CD14-positive monocyte (primary cell): ENCODE results near the gene SOD3. TPM values are rescaled to one million over a fixed set of nuclear protein-coding genes. Genes with fewer than 3 reads are reported as not detected.

Experiments used
- DNase-seq, 3 donors: peaks; one replicate each; pipeline ENCODE4 v3.0.0-alpha.2; 2011 to 2022
- H2AFZ ChIP-seq: 2 replicates; pipeline ENCODE4 v1.6.0; 2012; ENCODE audit warnings: mild to moderate bottlenecking, low read depth, low read length, inconsistent platforms; ENCODE audit not compliant: insufficient read depth, poor library complexity, severe bottlenecking
- H3K27ac ChIP-seq, 2 donors: 1 replicate in 1 of 2; 2 replicates in 1 of 2; pipeline ENCODE4 v1.5.1; 2012 to 2013; ENCODE audit warnings: low read length in 2 of 2, control low read depth in 1 of 2, inconsistent platforms in 1 of 2, low read depth in 1 of 2, mild to moderate bottlenecking in 1 of 2
- H3K27me3 ChIP-seq, 2 donors: one replicate each; pipeline versions ENCODE4 v1.6.0 to v1.6.1; 2011 to 2013; ENCODE audit warnings: low read length in 2 of 2; ENCODE audit not compliant: control insufficient read depth in 2 of 2, insufficient read depth in 2 of 2
- H3K36me3 ChIP-seq, 2 donors: replicated peaks in 1 of 2; 1 replicate in 1 of 2; 2 replicates in 1 of 2; pipeline versions ENCODE4 v1.5.1 to v1.6.1; 2012 to 2013; ENCODE audit warnings: low read length in 2 of 2, control low read depth in 1 of 2, inconsistent platforms in 1 of 2, mild to moderate bottlenecking in 1 of 2; ENCODE audit not compliant: insufficient read depth in 2 of 2, control insufficient read depth in 1 of 2
- H3K4me1 ChIP-seq, 2 donors: 1 replicate in 1 of 2; 2 replicates in 1 of 2; pipeline versions ENCODE4 v1.5.1 to v1.6.1; 2012 to 2013; ENCODE audit warnings: low read length in 2 of 2, control low read depth in 1 of 2, inconsistent platforms in 1 of 2, mild to moderate bottlenecking in 1 of 2, moderate library complexity in 1 of 2; ENCODE audit not compliant: insufficient read depth in 2 of 2, control insufficient read depth in 1 of 2
- H3K4me2 ChIP-seq: replicated peaks from 2 replicates; pipeline ENCODE3; 2012; ENCODE audit warnings: low read length, moderate library complexity, mild to moderate bottlenecking; ENCODE audit not compliant: poor library complexity, severe bottlenecking; ENCODE audit errors: extremely low read depth
- H3K4me3 ChIP-seq, 3 experiments: fragments of 200-600 bp in 1 of 3; sonication (generic) in 1 of 3; replicated peaks in 1 of 3; 1 replicate in 2 of 3; 2 replicates in 1 of 3; pipeline ENCODE4 v1.5.1; 2011 to 2013; ENCODE audit warnings: low read length in 3 of 3, mild to moderate bottlenecking in 3 of 3, control low read depth in 2 of 3, low read depth in 2 of 3, inconsistent platforms in 1 of 3, moderate library complexity in 1 of 3
- H3K79me2 ChIP-seq: 2 replicates; pipeline ENCODE4 v1.6.0; 2012; ENCODE audit warnings: mild to moderate bottlenecking, control low read depth, inconsistent platforms, low read length, moderate library complexity; ENCODE audit not compliant: insufficient read depth
- H3K9ac ChIP-seq: 2 replicates; pipeline ENCODE4 v1.6.0; 2017; ENCODE audit warnings: low read length, mild to moderate bottlenecking; ENCODE audit not compliant: insufficient read depth, poor library complexity, severe bottlenecking
- H3K9me3 ChIP-seq, 2 donors: replicated peaks in 1 of 2; 1 replicate in 1 of 2; 2 replicates in 1 of 2; pipeline versions ENCODE4 v1.5.1 to v1.6.1; 2012 to 2013; ENCODE audit warnings: low read length in 2 of 2, control low read depth in 1 of 2; ENCODE audit not compliant: control insufficient read depth in 1 of 2, insufficient read depth in 1 of 2
- H4K20me1 ChIP-seq: 2 replicates; pipeline ENCODE4 v1.6.0; 2012; ENCODE audit warnings: mild to moderate bottlenecking, low read length, control low read depth, moderate library complexity; ENCODE audit not compliant: insufficient read depth
- H3K27ac Mint-ChIP-seq, 7 donors: one replicate each; pipeline ENCODE4 v1.8.0; 2020; ENCODE audit warnings: mild to moderate bottlenecking in 7 of 7, mixed read lengths in 7 of 7, moderate library complexity in 6 of 7, inconsistent platforms in 2 of 7
- H3K27me3 Mint-ChIP-seq, 3 donors: one replicate each; pipeline ENCODE4 v1.8.0; 2021 to 2022; ENCODE audit warnings: low read depth in 3 of 3, mild to moderate bottlenecking in 3 of 3, mixed read lengths in 3 of 3, moderate library complexity in 3 of 3, inconsistent platforms in 1 of 3
- H3K36me3 Mint-ChIP-seq, 2 donors: one replicate each; pipeline ENCODE4 v1.8.0; 2020; ENCODE audit warnings: mixed read lengths in 2 of 2, inconsistent platforms in 1 of 2, mild to moderate bottlenecking in 1 of 2
- H3K4me1 Mint-ChIP-seq: one replicate; pipeline ENCODE4 v1.8.0; 2020; ENCODE audit warnings: mild to moderate bottlenecking, mixed read lengths
- H3K4me3 Mint-ChIP-seq, 2 donors: one replicate each; pipeline ENCODE4 v1.8.0; 2020; ENCODE audit warnings: mild to moderate bottlenecking in 2 of 2, mixed read lengths in 2 of 2, moderate library complexity in 1 of 2
- H3K9me3 Mint-ChIP-seq, 7 donors: one replicate each; pipeline ENCODE4 v1.8.0; 2020 to 2022; ENCODE audit warnings: mixed read lengths in 7 of 7, mild to moderate bottlenecking in 6 of 7, moderate library complexity in 6 of 7, inconsistent platforms in 2 of 7
- CTCF ChIP-seq: fragments of 200-600 bp; IDR thresholded peaks from one replicate; pipeline ENCODE4 v1.8.0; 2022; ENCODE audit warnings: antibody characterized with exemption, mild to moderate bottlenecking
- WGBS: methylation state at CpG from one replicate; pipeline ENCODE4 v1.1.5; 2013; ENCODE audit warnings: missing lambda C conversion rate; ENCODE audit not compliant: insufficient coverage; 5-methylcytosine and 5-hydroxymethylcytosine counted together
- intact Hi-C, 2 donors: fragments of 100-400 bp; cut with micrococcal nuclease; formaldehyde crosslinking; loops; one replicate each; pipeline versions ENCODE4 v1.15.0 to v1.15.1; 2023
- polyA plus RNA-seq, 3 donors: library from polyadenylated mRNA; depleted of rRNA in 1 of 3; unstranded in 2 of 3; stranded (reverse) in 1 of 3; fragments of 300-500 nt in 2 of 3; fragments of >200 nt in 1 of 3; fragmentation: Illumina TruSeq in 2 of 3; gene quantifications; 1 replicate in 2 of 3; 2 replicates in 1 of 3; pipeline ENCODE4 v1.2.3, GENCODE V29; 2012 to 2021

Gene SOD3
- polyA plus RNA-seq, 3 donors, result not detected

GRCh38 chr4:24806206-24806990 lies 11.0 kb downstream of the SOD3 start:
- TF ChIP-seq CTCF, result no peak
- Mint-ChIP-seq H3K9me3 (peaks cover 0 to 3% (median 0%) of the 10 kb centered on the region in 7 donors), H3K27me3 (peaks cover 12 to 16% (median 14%) of the 10 kb centered on the region in 3 donors), H3K27ac (peak overlapping the region in 1 of 7 donors; percentile 34), H3K36me3 (peaks cover 34 to 43% of the 10 kb centered on the region in 2 donors), H3K4me3 (no peak overlapping the region), H3K4me1 (peaks cover 3% of the 10 kb centered on the region)
- H3K4me2 ChIP-seq, result no peak overlapping the region
- no peak overlapping the region for H3K27ac ChIP-seq
- no peaks in the 10 kb centered on the region for H3K9me3 ChIP-seq
- H3K9ac ChIP-seq, result no peak overlapping the region
- H3K27me3 ChIP-seq, result peaks cover 6 to 9% of the 10 kb centered on the region in 2 donors
- no peak overlapping the region for H2AFZ ChIP-seq
- no peaks in the 10 kb centered on the region for H3K4me1 ChIP-seq
- intact Hi-C loops, result no loop called here
- H3K79me2 ChIP-seq, result no peaks in the 10 kb centered on the region
- H3K4me3 ChIP-seq, result no peak overlapping the region
- peaks cover 9 to 37% of the 10 kb centered on the region in 2 donors for H3K36me3 ChIP-seq
- no peaks in the 10 kb centered on the region for H4K20me1 ChIP-seq
- WGBS, result 100% methylated on average over 4 of the region's 11 CpGs
- DNase-seq, result no peak

GRCh38 chr4:24807611-24808010 lies 12.2 kb downstream of the SOD3 start:
- Mint-ChIP-seq H3K27ac (no peak overlapping the region), H3K4me1 (peaks cover 1% of the 10 kb centered on the region), H3K36me3 (peaks cover 43 to 55% of the 10 kb centered on the region in 2 donors), H3K4me3 (no peak overlapping the region), H3K27me3 (peaks cover 3 to 7% (median 4%) of the 10 kb centered on the region in 3 donors), H3K9me3 (peaks cover 0 to 3% (median 0%) of the 10 kb centered on the region in 7 donors)
- Histone ChIP-seq H3K36me3 (peaks cover 9 to 44% of the 10 kb centered on the region in 2 donors), H3K27ac (no peak overlapping the region), H3K9me3 (no peaks in the 10 kb centered on the region), H3K4me2 (no peak overlapping the region), H3K9ac (no peak overlapping the region), H4K20me1 (no peaks in the 10 kb centered on the region), H3K4me1 (no peaks in the 10 kb centered on the region), H3K79me2 (no peaks in the 10 kb centered on the region), H2AFZ (no peak overlapping the region), H3K4me3 (no peak overlapping the region), H3K27me3 (no peaks in the 10 kb centered on the region)
- intact Hi-C loops, result no loop called here
- no peak for TF ChIP-seq CTCF
- DNase-seq, result no peak
- 87% methylated on average over 5 of the region's 5 CpGs for WGBS
